K562 (cell line): ENCODE data around the gene WT1. TPM values are rescaled to one million over a fixed set of nuclear protein-coding genes. Genes with fewer than 3 reads are reported as not detected.

Experiments used
- BHLHE40 ChIP-seq: IDR thresholded peaks from 2 replicates; pipeline ENCODE4 v1.6.1; 2011; ENCODE audit warnings: low read length, improper control_type of control experiment
- BRD9 ChIP-seq: fragments of 450-650 bp; IDR thresholded peaks from 2 replicates; pipeline ENCODE4 v1.6.1; 2018; ENCODE audit warnings: low read depth; ENCODE audit not compliant: partially characterized antibody
- E2F3 ChIP-seq: fragments of 250-450 bp; sonication (Bioruptor Pico); IDR thresholded peaks from 2 replicates; pipeline ENCODE4 v1.4.0; 2020; ENCODE audit warnings: mild to moderate bottlenecking
- FOXP4 ChIP-seq: sonication (generic); formaldehyde crosslinking; IDR thresholded peaks from 2 replicates; pipeline ENCODE4 v1.8.0; 2022; ENCODE audit warnings: mild to moderate bottlenecking, missing genetic modification reagents, borderline replicate concordance
- MAZ ChIP-seq, 2 experiments: fragments of 450-650 bp in 1 of 2; sonication (generic) in 1 of 2; formaldehyde crosslinking; IDR thresholded peaks in 1 of 2; conservative IDR thresholded peaks in 1 of 2; 2 replicates each; pipeline versions ENCODE4 v1.4.0 to v1.5.0; 2020; ENCODE audit warnings: mild to moderate bottlenecking in 1 of 2, missing genetic modification reagents in 1 of 2
- RNF2 ChIP-seq: sonication (generic); IDR thresholded peaks from 2 replicates; pipeline ENCODE4 v1.6.1; 2016
- RREB1 ChIP-seq: fragments of 250-450 bp; sonication (Bioruptor Pico); IDR thresholded peaks from 2 replicates; pipeline ENCODE4 v1.4.0; 2020
- SIX5 ChIP-seq, 2 experiments: IDR thresholded peaks; 2 replicates each; pipeline ENCODE4 v1.6.1; 2011; ENCODE audit warnings: low read length in 2 of 2, borderline replicate concordance in 1 of 2, low read depth in 1 of 2, mild to moderate bottlenecking in 1 of 2, moderate library complexity in 1 of 2; ENCODE audit not compliant: insufficient read depth in 1 of 2
- SLC30A9 ChIP-seq: fragments of 250-450 bp; sonication (Bioruptor Pico); IDR thresholded peaks from 2 replicates; pipeline ENCODE4 v1.8.0; 2022; ENCODE audit warnings: mild to moderate bottlenecking, moderate library complexity
- SMARCE1 ChIP-seq: fragments of 450-650 bp; IDR thresholded peaks from 2 replicates; pipeline ENCODE4 v1.7.1; 2016; ENCODE audit warnings: mild to moderate bottlenecking
- TARDBP ChIP-seq: fragments of 450-650 bp; IDR thresholded peaks from 2 replicates; pipeline ENCODE4 v1.6.1; 2016
- polyA plus RNA-seq, 8 experiments: library from polyadenylated mRNA; depleted of rRNA in 4 of 8; stranded (reverse) in 5 of 8; unstranded in 3 of 8; fragments of >200 nt; fragmentation: Nextera tagmentation in 2 of 8; fragmentation: Illumina TruSeq in 1 of 8; extraction: Ambion mirVana in 2 of 8; extraction: Trizol in 1 of 8; gene quantifications; 2 replicates each; pipeline versions ENCODE4 v1.2.1 to v1.2.3, GENCODE V29; 2011 to 2014; ENCODE audit warnings: inconsistent platforms in 1 of 8, missing spikeins in 1 of 8
- total RNA-seq, 7 experiments: library from RNA; depleted of rRNA in 6 of 7; stranded (reverse); fragments of >200 nt in 6 of 7; fragmentation: Illumina TruSeq in 2 of 7; extraction: Trizol in 2 of 7; gene quantifications; 2 replicates each; pipeline versions ENCODE4 v1.2.1 to v1.2.3, GENCODE V29; 2011 to 2021; ENCODE audit warnings: low replicate concordance in 1 of 7

The WT1 gene
- total and polyA plus RNA-seq, 9 of the 15 experiments (the other 6 are each of a cell fraction or from before 2014, with no cell fraction given) = 7.1 to 33.8 (median 19.4) TPM

GRCh38 chr11:32434356-32435151 lies 785 bp downstream of the WT1 start (continued):
- TF ChIP-seq RREB1 (CRISPR knock-in tag) (peak; percentile 46; the same call in 1 of the 2 replicates), SMARCE1 (peak; percentile 77), E2F3 (CRISPR knock-in tag) (0 out of 2 replicates have a peak, but pooled peaks have one; percentile 11), MAZ (CRISPR knock-in tag; conservative IDR thresholded peaks at IDR 0.05 in 1 of 2, IDR thresholded peaks at IDR 0.05 in 1 of 2) (peak; percentile 92 to 94), BHLHE40 (0 out of 2 replicates have a peak, but pooled peaks have one; percentile 28), BRD9 (no peak), FOXP4 (CRISPR knock-in tag) (0 out of 2 replicates have a peak, but pooled peaks have one; percentile 42), RNF2 (peak; percentile 79; the same call in 1 of the 2 replicates), TARDBP (peak; percentile 71; the same call in 1 of the 2 replicates), SLC30A9 (CRISPR knock-in tag) (no peak), SIX5 (IDR thresholded peaks at IDR 0.05; ENCODE audit: borderline replicate concordance in 1 of 2, insufficient read depth in 1 of 2, low read depth in 1 of 2, low read length in 2 of 2) (no peak)
